ENCODE data around the gene SDK1. TPM values are rescaled to one million over a fixed set of nuclear protein-coding genes. Genes with fewer than 3 reads are reported as not detected.

SDK1 gene
- total RNA-seq, 1 experiment from 2014 or later, result 20.0 TPM

GRCh38 chr7:4022265-4022664 lies 721.2 kb downstream of the SDK1 start:
- peaks cover 6% of the 10 kb centered on the region for H3K9me3 Mint-ChIP-seq (ENCODE audit: low read depth, unreplicated experiment)
- CTCF ChIA-PET, result no interaction called here
- TF ChIP-seq CTCF (IDR thresholded peaks at IDR 0.05; ENCODE audit: unreplicated experiment), result no peak
- H3K36me3 Mint-ChIP-seq (ENCODE audit: insufficient read depth, unreplicated experiment), result no peaks in the 10 kb centered on the region
- no peaks in the 10 kb centered on the region for H3K27me3 Mint-ChIP-seq (ENCODE audit: unreplicated experiment)
- H3K4me1 Mint-ChIP-seq (ENCODE audit: low read depth, unreplicated experiment), result no peaks in the 10 kb centered on the region
- BruUV-seq (replicated peaks), result no TSS peak
- intact Hi-C loops (cut with micrococcal nuclease; ENCODE audit: unreplicated experiment), result no loop called here
- no peak overlapping the region for H3K27ac Mint-ChIP-seq (ENCODE audit: unreplicated experiment)
- no peak for DNase-seq
- H3K4me3 Mint-ChIP-seq (ENCODE audit: low read depth, unreplicated experiment), result no peak overlapping the region

GRCh38 chr7:4023502-4023901 lies 722.5 kb downstream of the SDK1 start:
- CTCF ChIA-PET, result no interaction called here
- no peak for TF ChIP-seq CTCF (IDR thresholded peaks at IDR 0.05; ENCODE audit: unreplicated experiment)
- intact Hi-C loops (cut with micrococcal nuclease; ENCODE audit: unreplicated experiment), result no loop called here
- DNase-seq, result no peak
- H3K27me3 Mint-ChIP-seq (ENCODE audit: unreplicated experiment), result no peaks in the 10 kb centered on the region
- H3K36me3 Mint-ChIP-seq (ENCODE audit: insufficient read depth, unreplicated experiment), result no peaks in the 10 kb centered on the region
- no peak overlapping the region for H3K4me3 Mint-ChIP-seq (ENCODE audit: low read depth, unreplicated experiment)
- H3K4me1 Mint-ChIP-seq (ENCODE audit: low read depth, unreplicated experiment), result no peaks in the 10 kb centered on the region
- BruUV-seq (replicated peaks), result no TSS peak
- no peak overlapping the region for H3K27ac Mint-ChIP-seq (ENCODE audit: unreplicated experiment)
- H3K9me3 Mint-ChIP-seq (ENCODE audit: low read depth, unreplicated experiment), result peaks cover 3% of the 10 kb centered on the region

GRCh38 chr7:4024133-4024532 lies 723.1 kb downstream of the SDK1 start:
- intact Hi-C loops (cut with micrococcal nuclease; ENCODE audit: unreplicated experiment), result no loop called here
- DNase-seq, result no peak
- no peak for TF ChIP-seq CTCF (IDR thresholded peaks at IDR 0.05; ENCODE audit: unreplicated experiment)
- Mint-ChIP-seq H3K4me3 (ENCODE audit: low read depth, unreplicated experiment) (no peak overlapping the region), H3K36me3 (ENCODE audit: insufficient read depth, unreplicated experiment) (no peaks in the 10 kb centered on the region), H3K27me3 (ENCODE audit: unreplicated experiment) (no peaks in the 10 kb centered on the region), H3K9me3 (ENCODE audit: low read depth, unreplicated experiment) (no peaks in the 10 kb centered on the region), H3K27ac (ENCODE audit: unreplicated experiment) (no peak overlapping the region), H3K4me1 (ENCODE audit: low read depth, unreplicated experiment) (no peaks in the 10 kb centered on the region)
- CTCF ChIA-PET, result interaction anchor here (0.6 kb wide), 1 partner anchor 1205 kb away, joined by 5 read pairs; no protein-coding TSS in a partner anchor
- no TSS peak for BruUV-seq (replicated peaks)

DNA sequence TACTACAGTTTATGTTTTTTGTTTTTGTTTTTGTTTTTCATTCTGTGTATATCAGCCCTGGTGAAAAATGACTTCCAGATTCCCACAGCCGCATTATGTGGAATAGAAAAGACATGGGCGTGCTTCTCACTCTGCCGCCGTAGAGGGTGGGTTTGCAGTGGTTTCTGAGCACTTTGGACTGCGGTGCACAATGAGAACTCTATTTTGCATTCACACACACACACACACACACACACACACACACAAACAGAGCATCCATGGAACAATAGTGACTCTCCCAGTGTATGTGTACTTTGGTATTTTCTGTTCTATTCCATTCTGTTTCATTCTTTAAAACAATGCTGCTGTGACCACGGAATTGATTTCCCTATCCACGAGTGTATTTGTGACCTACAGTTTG lies 723.8 kb downstream of the SDK1 start:
- Mint-ChIP-seq H3K9me3 (ENCODE audit: low read depth, unreplicated experiment) (no peaks in the 10 kb centered on the region), H3K4me1 (ENCODE audit: low read depth, unreplicated experiment) (no peaks in the 10 kb centered on the region), H3K36me3 (ENCODE audit: insufficient read depth, unreplicated experiment) (no peaks in the 10 kb centered on the region), H3K27ac (ENCODE audit: unreplicated experiment) (no peak overlapping the region), H3K4me3 (ENCODE audit: low read depth, unreplicated experiment) (no peak overlapping the region), H3K27me3 (ENCODE audit: unreplicated experiment) (no peaks in the 10 kb centered on the region)
- CTCF ChIA-PET, result interaction anchor here (0.6 kb wide), 1 partner anchor 1205 kb away, joined by 5 read pairs; no protein-coding TSS in a partner anchor
- intact Hi-C loops (cut with micrococcal nuclease; ENCODE audit: unreplicated experiment), result no loop called here
- no peak for DNase-seq
- BruUV-seq (replicated peaks), result no TSS peak
- TF ChIP-seq CTCF (IDR thresholded peaks at IDR 0.05; ENCODE audit: unreplicated experiment), result no peak
